Neural progenitor cell (in vitro differentiated cells): ENCODE measurements around the gene SSR4.

ENCODE experiments used
- CTCF ChIP-seq: fragments of 200-600 bp; sonication (generic); IDR thresholded peaks from 2 replicates; pipeline ENCODE4 v1.5.1; 2017; ENCODE audit warnings: antibody characterized with exemption, mild to moderate bottlenecking
- EZH2 ChIP-seq: fragments of 200-600 bp; sonication (generic); IDR thresholded peaks from 2 replicates; pipeline ENCODE4 v1.6.1; 2017; ENCODE audit warnings: antibody characterized with exemption, mild to moderate bottlenecking, moderate library complexity
- EZH2phosphoT487 ChIP-seq: fragments of 200-600 bp; sonication (generic); IDR thresholded peaks from 2 replicates; pipeline ENCODE4 v1.6.1; 2017; ENCODE audit warnings: antibody characterized with exemption

DNA sequence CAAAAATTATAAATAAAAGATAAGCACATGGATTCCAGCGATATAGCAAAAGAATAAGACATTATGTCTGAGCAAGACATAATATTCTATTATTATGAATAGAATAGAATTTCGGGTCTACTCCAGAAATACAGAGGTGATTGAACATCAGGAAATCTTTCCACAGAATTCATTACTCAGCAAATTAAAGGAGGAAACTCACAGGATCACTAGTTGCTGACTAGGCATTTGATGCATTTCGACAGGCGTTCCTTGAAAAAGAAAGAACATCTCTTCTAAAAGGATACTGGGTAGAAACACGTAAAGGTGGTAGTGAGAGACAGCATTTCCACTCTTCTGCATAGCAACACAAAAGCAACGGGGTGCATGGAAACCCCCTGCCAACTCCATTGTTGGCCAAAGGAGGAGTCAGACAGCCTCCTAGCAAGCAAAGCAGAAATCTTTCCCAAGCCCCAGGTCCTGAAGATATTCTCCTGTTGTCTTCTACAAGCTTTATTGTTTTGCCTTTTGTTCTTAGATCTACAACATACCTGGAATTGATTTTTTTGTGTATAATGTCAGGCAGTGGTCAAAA lies 50.1 kb downstream of the SSR4 start:
- no peak for TF ChIP-seq CTCF
- no peak for TF ChIP-seq EZH2
- no peak for TF ChIP-seq EZH2phosphoT487
